GM06990 (cell line): ENCODE data around the gene FYB2.

Experiments
- DNase-seq: peaks from one replicate; pipeline ENCODE4 v3.0.0-alpha.2; 2011; ENCODE audit not compliant: insufficient read length; ENCODE audit errors: extremely low read depth
- H3K27me3 ChIP-seq: replicated peaks from 2 replicates; pipeline ENCODE4 v1.6.0; 2011; ENCODE audit warnings: low read length; ENCODE audit not compliant: control insufficient read depth, insufficient read depth
- H3K36me3 ChIP-seq: 2 replicates; pipeline ENCODE4 v1.5.1; 2011; ENCODE audit warnings: low read length; ENCODE audit not compliant: control insufficient read depth, insufficient read depth
- H3K4me3 ChIP-seq: replicated peaks from 2 replicates; pipeline ENCODE4 v1.5.1; 2011; ENCODE audit warnings: low read depth, mild to moderate bottlenecking, control low read depth, low read length
- TF ChIP-seq, protein P1 (sequence below): IDR thresholded peaks from 2 replicates; pipeline ENCODE4 v1.5.1; 2011; ENCODE audit warnings: low read length, control low read depth, mild to moderate bottlenecking, inconsistent platforms; ENCODE audit not compliant: insufficient read depth, poor library complexity, severe bottlenecking

FYB2 gene

GRCh38 chr1:56833088-56833487, 13.9 kb upstream of the FYB2 start:
- no peak overlapping the region for H3K4me3 ChIP-seq
- TF ChIP-seq, protein P1, sequence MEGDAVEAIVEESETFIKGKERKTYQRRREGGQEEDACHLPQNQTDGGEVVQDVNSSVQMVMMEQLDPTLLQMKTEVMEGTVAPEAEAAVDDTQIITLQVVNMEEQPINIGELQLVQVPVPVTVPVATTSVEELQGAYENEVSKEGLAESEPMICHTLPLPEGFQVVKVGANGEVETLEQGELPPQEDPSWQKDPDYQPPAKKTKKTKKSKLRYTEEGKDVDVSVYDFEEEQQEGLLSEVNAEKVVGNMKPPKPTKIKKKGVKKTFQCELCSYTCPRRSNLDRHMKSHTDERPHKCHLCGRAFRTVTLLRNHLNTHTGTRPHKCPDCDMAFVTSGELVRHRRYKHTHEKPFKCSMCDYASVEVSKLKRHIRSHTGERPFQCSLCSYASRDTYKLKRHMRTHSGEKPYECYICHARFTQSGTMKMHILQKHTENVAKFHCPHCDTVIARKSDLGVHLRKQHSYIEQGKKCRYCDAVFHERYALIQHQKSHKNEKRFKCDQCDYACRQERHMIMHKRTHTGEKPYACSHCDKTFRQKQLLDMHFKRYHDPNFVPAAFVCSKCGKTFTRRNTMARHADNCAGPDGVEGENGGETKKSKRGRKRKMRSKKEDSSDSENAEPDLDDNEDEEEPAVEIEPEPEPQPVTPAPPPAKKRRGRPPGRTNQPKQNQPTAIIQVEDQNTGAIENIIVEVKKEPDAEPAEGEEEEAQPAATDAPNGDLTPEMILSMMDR: no peak
- no peak for DNase-seq
- no peaks in the 10 kb centered on the region for H3K27me3 ChIP-seq
- H3K36me3 ChIP-seq: no peaks in the 10 kb centered on the region

DNA sequence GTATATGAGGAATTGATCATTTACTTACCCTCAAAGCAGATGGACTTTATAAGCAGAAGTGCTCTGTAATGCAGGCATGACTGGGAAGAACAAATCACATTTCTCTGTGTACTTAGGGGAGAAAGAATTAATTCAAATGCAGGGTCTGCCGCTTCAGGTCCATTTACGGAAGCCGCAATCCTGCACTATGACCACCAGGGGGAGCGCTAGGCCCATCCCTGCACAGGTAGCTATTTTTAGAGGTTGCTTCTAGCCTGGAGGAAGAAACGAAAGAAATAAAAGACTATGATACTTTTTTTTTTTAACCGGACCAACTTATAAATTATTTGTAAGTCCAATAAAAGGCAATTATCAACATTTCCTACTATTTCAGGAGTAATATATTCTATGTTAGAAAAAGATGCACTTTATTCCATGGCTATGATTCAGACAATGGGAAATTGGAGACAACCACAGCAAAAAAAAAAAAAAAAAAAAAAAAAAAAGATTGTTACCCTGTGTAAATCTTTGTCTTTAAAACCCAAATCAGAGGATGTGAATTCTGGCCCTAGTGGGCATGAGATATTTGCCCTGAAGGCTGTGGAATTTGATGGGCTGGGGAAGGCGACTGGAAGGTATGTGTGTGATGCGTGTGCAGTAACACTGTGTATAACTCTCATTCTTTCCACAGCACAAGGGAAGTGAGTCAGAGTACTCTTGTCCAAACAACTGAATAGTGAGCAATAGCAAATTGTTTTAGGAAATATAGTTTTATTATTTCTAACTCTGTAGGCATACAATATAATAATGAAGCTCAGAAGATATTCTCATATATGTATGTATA, 12.9 kb upstream of the FYB2 start:
- no peaks in the 10 kb centered on the region for H3K36me3 ChIP-seq
- peak; percentile 9 for DNase-seq
- TF ChIP-seq, protein P1: peak; percentile 90
- no peaks in the 10 kb centered on the region for H3K27me3 ChIP-seq
- H3K4me3 ChIP-seq: no peak overlapping the region

GRCh38 chr1:56830052-56830451, 10.8 kb upstream of the FYB2 start:
- no peak for DNase-seq
- TF ChIP-seq, protein P1: no peak
- Histone ChIP-seq H3K27me3 (no peaks in the 10 kb centered on the region), H3K36me3 (no peaks in the 10 kb centered on the region), H3K4me3 (no peak overlapping the region)

GRCh38 chr1:56827711-56828110, 8.5 kb upstream of the FYB2 start:
- Histone ChIP-seq H3K36me3 (no peaks in the 10 kb centered on the region), H3K4me3 (no peak overlapping the region), H3K27me3 (no peaks in the 10 kb centered on the region)
- DNase-seq: no peak
- TF ChIP-seq, protein P1: no peak

DNA sequence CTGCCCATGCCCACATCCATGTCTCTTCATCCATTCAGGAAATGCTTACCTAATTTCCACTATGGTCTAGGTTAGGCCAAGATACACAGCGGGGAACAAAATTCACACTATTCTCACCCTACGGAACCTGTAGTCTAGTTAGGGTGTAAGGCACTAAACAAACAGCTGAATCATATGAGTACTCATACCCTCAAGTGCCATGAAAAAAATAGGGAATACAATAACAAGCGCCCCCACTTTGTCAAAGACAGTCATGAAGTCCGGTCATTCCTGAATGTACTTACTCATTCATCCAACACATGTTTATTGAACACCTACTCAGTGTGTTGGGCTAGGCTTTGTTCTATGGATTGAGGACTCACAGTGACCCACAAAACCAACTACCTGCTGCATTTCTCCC, 6.2 kb upstream of the FYB2 start:
- Histone ChIP-seq H3K4me3 (no peak overlapping the region), H3K36me3 (no peaks in the 10 kb centered on the region), H3K27me3 (no peaks in the 10 kb centered on the region)
- TF ChIP-seq, protein P1: no peak
- DNase-seq: no peak
